Kidney epithelial cell (primary cell): ENCODE results near the gene PHLPP1. TPM values are rescaled to one million over a fixed set of nuclear protein-coding genes. Genes with fewer than 3 reads are reported as not detected.
"Not testable (repeated sequence)": the region's sequence is repeated elsewhere in the genome, so short reads cannot be mapped to it uniquely, and the experiment has no call there.

Experiments
- DNase-seq: peaks from one replicate; pipeline ENCODE4 v3.0.0-alpha.2; 2010; ENCODE audit warnings: low read depth
- H3K27me3 ChIP-seq: 2 replicates; pipeline ENCODE4 v1.6.0; 2011; ENCODE audit warnings: low read length; ENCODE audit not compliant: control insufficient read depth, insufficient read depth
- H3K36me3 ChIP-seq: 2 replicates; pipeline ENCODE4 v1.5.1; 2011; ENCODE audit warnings: low read length; ENCODE audit not compliant: control insufficient read depth, insufficient read depth
- H3K4me3 ChIP-seq: 2 replicates; pipeline ENCODE4 v1.5.1; 2011; ENCODE audit warnings: low read depth, mild to moderate bottlenecking, control low read depth, low read length
- total RNA-seq: library from RNA; depleted of rRNA; stranded (reverse); fragments of >200 nt; gene quantifications from 2 replicates; pipeline ENCODE4 v1.2.3, GENCODE V29; 2015
- TF ChIP-seq, protein P1 (sequence below): IDR thresholded peaks from 2 replicates; pipeline ENCODE4 v1.5.1; 2011; ENCODE audit warnings: mild to moderate bottlenecking, moderate library complexity, low read length, control low read depth, inconsistent platforms; ENCODE audit not compliant: insufficient read depth, poor library complexity, severe bottlenecking

The PHLPP1 gene
- total RNA-seq, 1 donor from 2014 or later: 4.4 TPM

DNA sequence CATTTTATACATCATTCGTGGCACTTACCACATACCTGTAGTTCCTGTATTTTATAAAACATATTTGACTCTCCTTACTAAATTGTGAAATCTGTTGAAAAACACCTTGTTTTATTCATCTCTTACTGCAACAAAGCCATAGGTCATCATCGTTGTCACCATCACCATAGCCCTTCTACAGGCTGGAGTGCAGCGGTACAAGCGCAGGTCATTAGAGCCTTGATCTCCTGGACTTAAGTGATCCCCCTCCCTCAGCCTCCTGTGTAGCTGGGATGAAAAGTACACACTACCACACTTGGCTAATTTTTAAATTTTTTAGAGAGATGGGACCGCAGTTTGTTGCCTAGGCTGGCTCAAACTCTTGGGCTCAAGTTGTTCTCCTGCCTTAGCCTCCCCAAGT, 184.2 kb downstream of the PHLPP1 start:
- Histone ChIP-seq H3K27me3 (no peaks in the 10 kb centered on the region), H3K36me3 (no peaks in the 10 kb centered on the region), H3K4me3 (no peak overlapping the region)
- TF ChIP-seq, protein P1, sequence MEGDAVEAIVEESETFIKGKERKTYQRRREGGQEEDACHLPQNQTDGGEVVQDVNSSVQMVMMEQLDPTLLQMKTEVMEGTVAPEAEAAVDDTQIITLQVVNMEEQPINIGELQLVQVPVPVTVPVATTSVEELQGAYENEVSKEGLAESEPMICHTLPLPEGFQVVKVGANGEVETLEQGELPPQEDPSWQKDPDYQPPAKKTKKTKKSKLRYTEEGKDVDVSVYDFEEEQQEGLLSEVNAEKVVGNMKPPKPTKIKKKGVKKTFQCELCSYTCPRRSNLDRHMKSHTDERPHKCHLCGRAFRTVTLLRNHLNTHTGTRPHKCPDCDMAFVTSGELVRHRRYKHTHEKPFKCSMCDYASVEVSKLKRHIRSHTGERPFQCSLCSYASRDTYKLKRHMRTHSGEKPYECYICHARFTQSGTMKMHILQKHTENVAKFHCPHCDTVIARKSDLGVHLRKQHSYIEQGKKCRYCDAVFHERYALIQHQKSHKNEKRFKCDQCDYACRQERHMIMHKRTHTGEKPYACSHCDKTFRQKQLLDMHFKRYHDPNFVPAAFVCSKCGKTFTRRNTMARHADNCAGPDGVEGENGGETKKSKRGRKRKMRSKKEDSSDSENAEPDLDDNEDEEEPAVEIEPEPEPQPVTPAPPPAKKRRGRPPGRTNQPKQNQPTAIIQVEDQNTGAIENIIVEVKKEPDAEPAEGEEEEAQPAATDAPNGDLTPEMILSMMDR: no peak
- no peak for DNase-seq

DNA sequence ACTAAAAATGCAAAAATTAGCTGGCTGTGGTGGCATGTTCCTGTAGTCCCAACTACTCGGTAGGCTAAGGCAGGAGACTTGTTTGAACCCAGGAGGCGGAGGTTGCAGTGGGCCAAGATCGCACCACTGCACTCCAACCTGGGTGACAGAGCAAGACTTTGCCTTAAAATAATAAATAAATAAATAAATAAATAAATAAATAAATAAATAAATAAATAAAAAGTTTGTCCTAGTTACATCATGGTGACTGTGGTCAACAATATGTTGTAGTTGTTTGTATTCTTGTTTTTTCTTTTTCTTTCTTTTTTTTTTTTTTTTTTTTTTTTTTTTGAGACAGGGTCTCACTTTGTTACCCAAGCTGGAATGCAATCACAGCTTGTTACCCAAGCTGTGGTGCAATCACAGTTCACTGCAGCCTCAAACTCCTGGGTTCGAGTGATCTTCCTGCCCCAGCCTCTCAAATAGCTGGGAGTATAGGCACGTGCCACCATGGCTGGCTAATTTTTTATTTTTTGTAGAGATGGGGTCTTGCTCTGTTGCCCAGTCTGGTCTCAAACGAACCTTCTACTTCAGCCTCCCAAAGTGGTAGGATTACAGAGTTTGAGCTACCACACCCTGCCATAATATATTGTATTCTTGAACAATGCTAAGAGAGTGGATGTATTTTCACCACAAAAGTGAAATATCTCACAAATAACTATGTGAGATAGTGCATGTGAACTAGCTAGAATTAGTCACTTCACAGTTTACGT, 185.0 kb downstream of the PHLPP1 start:
- TF ChIP-seq, protein P1: no peak
- no peak overlapping the region for H3K4me3 ChIP-seq
- H3K27me3 ChIP-seq: no peaks in the 10 kb centered on the region

DNA sequence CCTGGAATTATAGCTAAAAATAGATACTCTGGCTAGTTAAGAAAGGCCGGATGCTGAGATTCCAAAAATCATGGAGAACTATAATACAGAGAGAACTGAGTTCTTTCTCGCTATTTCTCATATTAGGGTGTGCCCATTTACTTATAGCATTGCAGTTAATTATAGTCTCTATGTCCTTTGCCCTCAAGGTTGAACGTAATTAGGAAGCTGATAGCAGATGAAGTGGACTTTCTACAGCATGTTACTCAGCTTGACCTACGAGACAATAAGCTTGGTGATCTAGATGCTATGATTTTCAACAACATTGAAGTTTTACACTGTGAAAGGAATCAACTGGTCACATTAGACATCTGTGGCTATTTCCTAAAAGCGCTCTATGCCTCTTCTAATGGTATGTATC, 187.4 kb downstream of the PHLPP1 start:
- TF ChIP-seq, protein P1: no peak
- Histone ChIP-seq H3K4me3 (no peak overlapping the region), H3K27me3 (no peaks in the 10 kb centered on the region), H3K36me3 (no peaks in the 10 kb centered on the region)
- no peak for DNase-seq

More for the DNA sequence above, 185.0 kb downstream of the PHLPP1 start:
- no peaks in the 10 kb centered on the region for H3K36me3 ChIP-seq
- DNase-seq: no peak

DNA sequence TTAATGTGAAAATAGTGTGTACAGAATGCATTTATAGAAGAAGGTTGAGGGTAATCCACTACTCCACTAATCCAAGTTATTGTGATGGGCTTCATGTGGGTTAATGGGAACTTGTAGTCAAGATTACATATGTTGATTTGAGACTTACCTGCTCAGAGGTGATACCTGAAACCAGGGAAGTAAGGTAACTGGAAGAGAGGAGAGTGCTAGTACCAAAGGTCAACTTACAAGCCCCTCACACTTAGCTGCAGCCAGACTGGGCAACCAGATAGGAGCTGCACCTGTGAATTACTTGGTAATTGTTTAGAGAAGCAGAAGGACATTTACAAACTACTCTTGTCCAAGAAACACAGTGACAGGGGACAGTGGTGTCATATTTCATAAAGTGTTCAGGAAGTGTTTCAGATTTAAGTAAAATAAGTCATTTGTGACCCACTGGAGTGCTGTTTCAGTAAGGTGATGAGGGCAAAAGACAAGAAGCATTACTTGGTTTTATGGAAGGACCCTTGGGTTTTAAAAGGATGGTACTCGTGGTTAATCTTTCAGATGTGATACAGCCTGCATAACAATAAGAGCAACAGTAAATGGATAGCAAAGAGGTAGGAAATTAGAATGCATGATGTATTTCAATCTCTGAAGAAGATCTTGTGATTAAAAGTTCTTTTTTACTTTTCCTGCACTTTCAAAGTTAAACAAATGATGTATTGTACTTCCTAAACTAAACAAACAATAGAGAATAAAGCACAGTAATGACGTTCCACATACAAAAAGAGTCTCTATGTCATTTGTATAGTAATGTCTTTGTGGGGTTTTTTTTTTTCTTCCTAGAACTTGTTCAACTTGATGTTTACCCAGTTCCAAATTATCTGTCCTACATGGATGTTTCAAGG, 189.3 kb downstream of the PHLPP1 start:
- TF ChIP-seq, protein P1: no peak
- no peak for DNase-seq
- H3K27me3 ChIP-seq: no peaks in the 10 kb centered on the region
- no peak overlapping the region for H3K4me3 ChIP-seq
- H3K36me3 ChIP-seq: no peaks in the 10 kb centered on the region

DNA sequence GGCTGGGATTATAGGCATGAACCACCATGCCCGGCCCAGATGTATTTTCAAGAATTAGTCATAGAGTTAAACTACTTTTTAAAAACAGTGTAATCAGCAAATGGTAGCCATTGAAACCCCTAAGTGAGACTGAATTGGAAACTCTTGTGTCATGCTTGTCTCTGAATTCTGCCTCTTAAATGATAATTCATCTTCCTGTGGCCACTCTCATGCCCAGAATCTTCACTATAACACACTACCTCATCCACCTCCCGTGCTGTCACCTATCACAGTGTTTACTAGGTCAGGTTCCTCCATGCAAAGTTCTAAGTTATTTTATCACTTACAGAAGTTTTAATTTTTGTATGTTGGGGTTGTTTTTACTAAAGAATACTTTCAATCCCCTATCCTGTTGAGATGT, 197.5 kb downstream of the PHLPP1 start:
- DNase-seq: no peak
- Histone ChIP-seq H3K36me3 (no peaks in the 10 kb centered on the region), H3K27me3 (no peaks in the 10 kb centered on the region), H3K4me3 (no peak overlapping the region)
- TF ChIP-seq, protein P1: no peak

DNA sequence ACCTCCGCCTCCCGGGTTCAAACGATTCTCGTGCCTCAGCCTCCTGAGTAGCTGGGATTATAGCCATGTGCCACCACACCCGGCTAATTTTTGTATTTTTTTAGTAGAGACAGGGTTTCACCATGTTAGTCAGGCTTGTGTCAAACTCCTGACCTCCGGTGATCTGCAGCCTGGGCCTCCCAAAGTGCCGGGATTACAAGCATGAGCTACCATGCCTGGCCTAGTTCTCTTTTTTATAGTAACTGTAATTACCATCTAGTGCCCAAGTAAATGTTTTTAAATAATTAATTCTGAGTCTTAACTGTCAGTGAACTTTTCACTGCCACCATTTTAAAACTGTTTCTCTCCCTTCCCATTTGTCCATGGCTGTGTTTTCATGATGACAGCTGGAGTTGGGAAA, 198.5 kb downstream of the PHLPP1 start:
- not testable (repeated sequence) for H3K4me3 ChIP-seq, DNase-seq, H3K36me3 ChIP-seq, H3K27me3 ChIP-seq
